IPS DF 19.7 (cell line): ENCODE data around the gene LRP11.
"Not testable (repeated sequence)": the region's sequence is repeated elsewhere in the genome, so short reads cannot be mapped to it uniquely, and the experiment has no call there.

Experiments
- DNase-seq: peaks from one replicate; pipeline ENCODE4 v3.0.0-alpha.2; 2013; ENCODE audit warnings: low read depth, low spot score

The LRP11 gene

DNA sequence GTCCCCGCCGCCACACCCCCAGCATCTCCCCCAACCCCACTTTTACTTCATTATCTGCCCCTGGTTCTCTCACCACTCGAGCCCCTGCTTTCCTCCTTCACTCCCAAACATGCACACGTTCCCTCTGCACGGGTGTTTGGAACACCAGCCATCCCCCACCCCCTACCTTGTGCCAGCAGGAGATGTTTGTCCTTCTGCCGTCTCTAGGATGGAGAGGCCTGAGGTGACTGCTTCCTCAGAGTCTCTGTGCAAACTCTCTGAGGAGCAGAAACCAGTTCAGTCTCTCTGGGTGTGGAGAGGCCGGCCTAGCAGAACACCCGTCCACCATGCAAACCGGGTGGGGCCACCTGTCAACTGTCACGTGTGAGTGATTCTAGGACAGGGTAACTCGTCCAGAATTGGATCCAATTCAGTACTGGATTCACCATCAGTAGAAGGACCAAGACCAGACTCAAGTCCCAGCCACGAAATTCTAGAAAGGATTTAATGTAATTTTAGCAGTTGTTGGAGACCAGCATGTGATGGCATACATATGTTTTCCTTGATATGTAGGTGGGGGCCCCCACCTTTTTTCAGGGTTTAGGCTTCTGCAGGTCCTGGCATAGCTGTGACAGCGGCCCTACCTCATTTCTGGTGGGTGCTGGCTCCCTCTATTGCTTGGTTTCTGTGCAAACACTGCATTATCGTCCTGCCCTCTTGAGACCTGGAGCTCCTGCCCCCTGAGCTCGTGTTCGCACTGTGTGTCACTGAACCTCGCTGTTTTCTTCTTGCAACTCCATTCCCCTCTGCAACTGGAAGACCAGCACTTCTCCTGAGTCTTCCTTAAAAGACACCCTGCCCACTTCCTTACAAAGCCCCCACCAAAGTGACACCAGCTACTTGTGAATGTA, 33.9 kb upstream of the LRP11 start, which contains the start of gene RAET1E:
Gene RAET1E (minus strand): TSS at position 259 of the 890 bp plus-strand sequence. CDS start 7,212 bp downstream, outside the sequence.
- no peak for DNase-seq

DNA sequence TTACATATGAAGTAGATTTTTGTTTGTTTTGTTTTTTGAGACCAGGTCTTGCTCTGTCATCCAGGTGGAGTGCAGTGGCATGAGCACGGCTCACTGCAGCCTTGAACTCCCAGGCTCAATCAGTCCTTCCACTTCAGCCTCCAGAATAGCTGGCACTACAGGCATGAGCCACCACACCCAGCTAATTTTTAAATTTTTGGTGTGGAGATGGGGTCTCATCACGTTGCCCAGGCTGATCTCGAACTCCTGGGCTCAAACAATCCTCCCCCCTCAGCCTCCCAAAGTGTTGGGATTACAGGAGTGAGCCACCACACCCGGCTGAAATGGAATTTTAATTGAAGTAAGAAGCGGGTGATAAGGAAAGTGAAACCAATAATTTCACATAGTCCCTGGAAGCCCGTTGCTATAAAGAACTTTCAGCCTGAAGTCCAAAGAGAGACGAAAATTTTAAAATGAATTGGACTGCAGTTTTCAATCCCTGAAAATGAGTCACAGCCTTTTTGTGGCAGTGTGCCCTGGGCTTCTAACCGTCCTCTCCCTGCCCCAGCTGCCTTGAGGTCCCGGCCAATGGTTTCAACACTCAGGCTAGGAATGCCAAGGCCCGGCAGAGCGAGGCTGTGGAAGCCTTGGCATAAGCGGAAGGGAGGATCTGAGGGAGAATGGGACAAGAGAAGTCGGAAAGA, 33.0 kb upstream of the LRP11 start:
- DNase-seq: no peak

DNA sequence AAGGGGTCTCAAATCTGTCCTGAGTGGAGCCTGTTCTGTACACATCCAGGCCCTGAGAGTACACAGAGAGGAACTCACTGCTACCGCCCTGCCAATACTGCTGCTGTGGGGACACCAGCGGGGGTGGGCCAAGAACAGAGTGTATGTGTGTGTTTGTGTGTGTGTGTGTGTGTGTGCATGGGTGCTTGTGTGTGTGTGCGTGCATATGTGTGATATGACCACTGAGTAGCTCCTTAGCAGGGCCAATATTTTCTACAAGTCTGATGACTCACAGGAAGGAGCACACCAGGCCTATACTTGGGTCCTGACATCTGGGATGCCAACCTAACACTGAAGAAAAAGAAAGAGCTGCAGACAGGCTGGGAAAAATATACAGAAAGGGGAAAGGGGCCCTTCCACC, 32.3 kb upstream of the LRP11 start:
- DNase-seq: no peak

DNA sequence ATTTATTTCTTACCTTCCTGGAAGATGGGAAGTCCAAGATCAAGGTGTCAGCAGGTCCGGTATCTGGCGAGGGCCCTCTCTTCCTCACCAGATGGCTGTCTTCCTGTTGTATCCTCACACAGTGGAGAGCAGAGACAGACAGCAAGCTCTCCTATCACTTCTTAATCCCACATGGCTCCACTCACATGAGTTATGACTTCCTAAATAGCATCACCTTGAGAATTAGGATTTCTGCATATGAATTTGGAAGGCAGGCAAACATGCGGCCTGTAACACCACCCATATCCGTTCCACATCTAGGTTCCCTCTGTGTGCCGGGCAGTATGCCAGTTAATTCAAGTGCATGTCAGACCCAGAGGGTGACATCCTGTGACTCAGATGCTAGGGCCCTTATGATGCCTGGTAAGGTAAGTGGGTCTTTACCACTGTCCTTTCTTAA, 31.7 kb upstream of the LRP11 start:
- DNase-seq: no peak

DNA sequence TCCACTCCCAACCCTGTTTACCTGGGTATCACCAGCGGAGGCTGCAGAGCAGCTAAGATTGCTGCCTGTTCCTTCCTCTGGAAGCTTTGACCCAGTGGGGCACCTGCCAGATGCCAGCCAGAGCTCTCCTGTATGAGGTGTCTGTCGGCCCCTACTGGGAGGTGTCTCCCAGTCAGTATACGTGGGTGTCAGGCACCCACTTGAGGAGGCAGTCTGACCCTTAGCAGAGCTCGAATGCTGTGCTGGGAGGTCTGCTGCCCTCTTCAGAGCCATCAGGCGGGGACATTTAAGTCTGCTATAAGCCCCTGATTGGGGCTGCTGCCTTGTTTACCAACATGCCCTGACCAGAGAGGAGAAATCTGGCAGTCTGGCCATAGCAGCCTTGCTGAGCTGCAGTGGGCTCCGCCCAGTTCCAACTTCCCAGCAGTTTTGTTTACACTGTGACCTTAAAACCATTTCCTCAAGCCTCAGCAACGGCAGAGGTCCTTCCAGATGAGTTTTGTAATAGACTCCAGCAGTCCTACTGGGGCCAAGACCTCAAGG, 31.0 kb upstream of the LRP11 start:
- DNase-seq: no peak

DNA sequence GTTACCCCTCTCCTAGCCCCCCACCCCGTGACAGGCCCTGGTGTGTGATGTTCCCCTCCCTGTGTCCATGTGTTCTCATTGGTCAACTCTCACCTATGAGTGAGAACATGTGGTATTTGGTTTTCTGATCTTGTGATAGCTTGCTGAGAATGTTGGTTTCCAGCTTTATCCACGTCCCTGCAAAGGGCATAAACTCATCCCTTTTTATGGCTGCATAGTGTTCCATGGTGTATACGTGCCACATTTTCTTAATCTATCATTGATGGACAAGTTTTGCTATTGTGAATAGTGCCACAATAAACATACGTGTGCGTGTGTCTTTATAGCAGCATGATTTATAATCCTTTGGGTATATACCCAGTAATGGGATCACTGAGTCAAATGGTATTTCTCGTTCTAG, 27.7 kb upstream of the LRP11 start:
- not testable (repeated sequence) for DNase-seq

DNA sequence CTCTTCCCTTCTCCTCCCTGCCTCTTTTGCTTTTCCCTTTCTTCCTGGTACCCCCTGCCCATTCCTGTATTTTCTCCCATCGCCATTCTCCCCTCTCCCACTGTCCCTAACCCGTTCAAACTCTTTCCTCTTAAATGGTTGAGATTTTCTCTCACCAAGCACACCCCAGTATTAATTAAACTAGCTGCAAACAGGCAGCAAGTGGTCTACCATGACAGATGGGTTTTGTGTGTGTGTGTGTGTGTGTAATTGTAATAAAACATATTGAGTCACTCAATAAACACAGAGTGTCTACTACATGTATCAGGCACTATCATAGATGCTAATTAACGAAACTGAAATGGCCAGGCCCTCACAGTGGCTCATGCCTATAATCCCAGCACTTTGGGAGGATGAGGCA, 27.1 kb upstream of the LRP11 start:
- no peak for DNase-seq

DNA sequence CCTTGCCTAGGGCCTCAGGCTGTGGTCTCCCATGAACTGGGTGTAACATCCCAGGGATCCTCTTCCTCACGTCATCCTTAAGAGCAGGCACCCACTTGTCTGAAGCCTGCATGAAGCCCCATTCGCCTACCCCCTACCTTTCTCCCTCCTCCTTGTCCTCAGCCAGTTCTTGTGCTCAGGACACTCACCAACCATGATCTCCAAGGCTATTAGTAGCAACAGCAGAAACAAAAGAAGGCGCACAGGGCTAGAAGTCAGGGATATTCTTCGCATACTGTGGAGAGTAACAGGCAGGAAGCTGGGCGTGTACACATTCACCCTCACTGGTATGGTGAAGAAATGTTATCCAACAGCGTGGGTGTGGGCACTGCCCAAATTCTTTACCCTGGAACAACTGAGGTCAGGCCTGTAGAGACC, 26.5 kb upstream of the LRP11 start:
- DNase-seq: no peak

DNA sequence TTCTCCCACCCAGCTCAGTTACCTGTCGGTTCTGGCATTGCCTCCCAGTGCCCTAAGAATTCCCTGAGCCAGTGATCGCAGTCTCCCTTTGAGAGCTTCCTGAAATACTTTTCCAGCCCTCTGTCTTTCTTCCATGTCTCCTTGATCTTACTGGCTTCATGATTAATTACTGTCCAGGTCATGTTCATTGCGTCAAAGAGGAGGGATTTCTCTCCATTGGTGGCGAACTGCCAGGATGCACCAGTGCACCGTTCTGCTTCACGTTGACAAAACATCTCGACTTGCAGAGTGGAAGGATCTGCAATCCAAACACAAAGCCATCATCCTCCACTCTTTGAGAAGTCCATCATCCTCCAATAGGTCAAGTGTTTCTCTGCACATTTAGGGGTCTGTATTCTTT, 25.2 kb upstream of the LRP11 start:
- DNase-seq: no peak

DNA sequence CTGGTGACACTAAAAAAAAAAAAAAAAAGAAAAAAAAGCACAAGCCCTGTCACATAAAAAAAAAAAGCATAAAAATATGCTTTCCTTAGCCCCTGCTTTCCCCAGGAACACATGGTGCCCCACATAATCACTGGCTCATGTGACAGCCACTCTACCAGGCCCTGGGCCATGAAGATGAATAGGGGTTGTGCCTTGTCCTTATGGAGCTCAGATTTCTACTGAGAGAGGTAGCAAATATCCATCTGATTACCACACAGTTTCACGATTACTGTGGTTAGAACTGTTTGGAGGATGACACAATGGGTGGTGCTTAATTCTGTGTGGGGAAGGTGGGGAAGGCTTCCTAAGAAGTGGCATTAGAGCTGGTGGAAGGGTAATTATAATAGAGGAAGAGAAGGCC, 24.5 kb upstream of the LRP11 start:
- no peak for DNase-seq

DNA sequence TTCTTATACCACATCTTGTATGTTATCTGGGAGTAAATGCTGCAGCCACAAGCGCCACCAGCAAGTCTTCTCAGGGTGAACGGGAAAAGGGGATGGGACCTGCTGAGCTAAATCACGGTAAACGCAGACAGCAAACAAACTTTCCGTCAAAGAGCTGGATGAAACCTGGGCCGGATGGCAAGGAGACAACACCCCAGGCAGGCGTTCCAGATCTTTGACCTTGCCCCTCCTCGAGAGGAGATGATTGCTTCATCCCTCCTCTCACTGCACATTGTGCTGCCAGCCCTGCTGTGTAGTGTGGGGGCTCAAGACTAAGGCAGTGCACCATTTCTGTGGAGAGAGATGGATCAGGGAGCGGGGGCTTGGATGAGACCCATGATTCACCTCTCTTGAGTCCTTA, 23.9 kb upstream of the LRP11 start:
- DNase-seq: no peak

DNA sequence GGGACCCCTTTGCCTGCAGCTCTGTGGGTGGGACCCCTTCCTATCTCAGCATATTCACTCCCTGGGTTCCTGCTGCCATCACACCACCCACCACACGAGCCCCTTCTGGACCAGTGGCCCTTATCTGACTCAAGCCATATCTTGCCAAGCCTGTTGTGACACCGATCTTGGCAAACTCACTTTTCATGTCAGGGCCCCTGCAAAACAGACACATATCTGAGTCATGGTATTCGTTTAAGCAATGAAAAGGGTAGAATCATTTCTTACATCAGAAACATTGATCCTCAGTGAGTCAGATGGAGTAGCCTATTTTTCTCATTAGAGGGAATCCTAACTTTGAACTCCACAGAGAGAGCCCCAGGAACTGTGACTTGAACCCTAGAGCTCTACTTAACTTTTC, 23.2 kb upstream of the LRP11 start:
- DNase-seq: no peak

DNA sequence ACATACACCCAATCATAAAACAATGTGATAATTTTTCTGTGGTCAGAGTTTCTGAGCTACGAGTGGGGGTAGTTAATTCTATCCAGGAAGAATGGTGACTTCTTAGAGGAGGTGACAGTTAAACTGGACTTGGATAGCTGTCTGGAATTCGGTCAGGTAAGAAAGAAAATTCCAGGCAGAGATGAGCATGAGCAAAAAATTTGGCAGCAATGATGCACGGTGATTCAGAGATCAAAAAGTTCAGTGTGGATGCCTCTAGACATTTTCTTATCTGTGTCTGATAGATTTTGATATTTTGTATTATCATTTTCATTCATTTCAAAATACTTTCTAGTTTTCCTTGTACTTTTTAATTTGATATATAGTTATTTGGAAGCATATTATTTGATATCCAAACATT, 21.7 kb upstream of the LRP11 start:
- no peak for DNase-seq

DNA sequence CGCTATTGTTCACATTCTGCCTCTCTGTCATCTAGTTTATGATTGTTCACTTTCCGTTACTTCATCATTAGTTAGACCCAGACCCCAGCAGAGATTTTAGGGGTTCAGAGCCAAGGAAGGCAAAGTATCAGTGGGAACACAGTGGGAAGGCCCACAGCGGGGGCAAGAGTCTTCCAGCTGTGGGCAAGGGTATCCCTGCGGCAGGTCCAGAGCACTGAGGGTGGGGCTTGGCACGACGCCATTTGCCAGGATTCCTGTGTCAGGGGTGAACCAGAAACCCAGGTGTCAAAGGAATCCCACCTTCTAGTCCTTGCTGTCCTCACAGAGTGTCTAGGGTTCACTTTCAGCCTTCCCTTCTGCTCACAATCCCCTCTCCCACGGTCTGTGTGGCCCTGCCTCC, 20.5 kb upstream of the LRP11 start:
- DNase-seq: no peak

DNA sequence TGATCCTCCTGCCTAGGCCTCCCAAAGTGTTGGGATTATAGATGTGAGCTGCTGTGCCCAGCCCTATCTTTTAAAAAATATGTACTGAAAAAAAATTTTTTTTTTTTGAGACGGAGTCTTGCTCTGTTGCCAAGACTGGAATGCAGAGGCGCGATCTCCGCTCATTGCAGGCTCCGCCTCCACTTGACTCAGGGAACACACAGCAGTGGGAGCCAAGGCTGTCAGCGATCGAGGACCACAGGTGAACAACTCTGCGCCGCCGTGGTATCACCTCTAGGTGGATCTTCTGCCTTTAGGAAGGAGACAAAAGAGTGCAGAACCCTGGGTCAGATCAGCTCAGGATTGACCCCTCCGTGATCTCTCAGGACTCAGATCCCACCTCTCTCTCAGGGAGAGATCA, 20.1 kb upstream of the LRP11 start:
- no peak for DNase-seq

DNA sequence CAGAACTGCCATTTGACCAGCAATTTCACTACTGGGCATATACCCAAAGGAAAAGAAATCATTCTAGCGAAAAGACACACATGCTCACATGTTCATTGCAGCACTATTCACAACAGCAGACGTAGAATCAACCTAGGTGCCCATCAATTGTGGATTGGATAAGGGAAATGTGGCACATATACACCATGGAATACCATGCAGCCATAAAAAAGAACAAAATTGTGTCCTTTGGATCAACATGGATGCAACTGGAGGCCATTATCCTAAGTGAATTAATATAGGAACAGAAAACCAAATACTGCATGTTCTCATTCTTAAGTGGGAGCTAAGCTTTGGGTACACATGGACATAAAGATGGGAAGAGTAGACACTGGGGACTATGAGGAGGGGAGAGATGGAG, 17.7 kb upstream of the LRP11 start:
- no peak for DNase-seq

DNA sequence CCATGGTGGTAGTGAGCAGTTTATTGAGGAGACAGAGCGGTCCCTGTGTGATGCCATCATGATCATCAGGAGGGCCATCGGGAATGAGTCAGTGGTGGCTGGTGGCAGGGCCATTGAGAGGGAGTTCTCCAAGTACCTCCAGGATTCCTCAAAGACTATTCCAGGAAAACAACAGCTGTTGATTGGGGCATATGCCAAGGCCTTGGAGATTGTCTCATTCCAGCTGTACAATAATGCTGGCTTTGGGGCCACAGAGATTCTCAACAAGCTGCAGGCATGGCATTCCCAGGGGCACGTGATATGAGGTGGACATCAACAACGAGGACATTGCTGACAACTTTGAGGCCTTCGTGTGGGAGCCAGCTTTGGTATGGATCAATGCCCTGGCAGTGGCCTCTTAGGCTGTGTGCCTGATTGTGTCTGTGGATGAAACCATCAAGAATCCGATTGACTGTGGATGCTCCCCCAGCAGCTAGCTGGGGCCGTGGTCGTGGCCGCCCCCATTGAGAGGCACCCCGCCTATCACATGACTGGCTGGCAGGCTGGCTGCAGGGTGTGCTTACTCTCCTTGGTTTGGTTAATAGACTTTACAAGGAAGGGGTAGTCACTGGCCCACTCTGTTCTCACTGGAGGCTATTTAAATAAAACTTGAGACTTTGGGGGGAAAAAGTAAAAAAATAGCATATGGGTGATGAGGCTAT, 17.1 kb upstream of the LRP11 start:
- no peak for DNase-seq

DNA sequence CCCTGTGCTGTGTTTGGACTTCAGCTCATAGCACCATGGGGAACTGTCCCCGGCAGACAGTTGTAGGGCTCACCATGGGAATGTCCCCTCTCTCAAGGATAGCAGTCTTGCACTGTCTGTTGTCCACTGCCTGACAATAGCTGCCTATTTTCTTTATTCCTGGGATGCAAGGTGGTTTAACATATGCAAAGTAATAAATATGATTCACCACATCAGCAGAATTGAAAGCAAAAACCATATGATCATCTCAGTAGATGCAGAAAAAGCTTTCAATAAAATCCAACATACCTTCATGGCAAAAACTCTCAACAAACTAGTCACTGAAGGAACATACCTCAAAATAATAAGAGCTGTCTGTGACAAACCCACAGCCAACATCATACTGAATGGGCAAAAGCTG, 13.5 kb upstream of the LRP11 start:
- DNase-seq: no peak

DNA sequence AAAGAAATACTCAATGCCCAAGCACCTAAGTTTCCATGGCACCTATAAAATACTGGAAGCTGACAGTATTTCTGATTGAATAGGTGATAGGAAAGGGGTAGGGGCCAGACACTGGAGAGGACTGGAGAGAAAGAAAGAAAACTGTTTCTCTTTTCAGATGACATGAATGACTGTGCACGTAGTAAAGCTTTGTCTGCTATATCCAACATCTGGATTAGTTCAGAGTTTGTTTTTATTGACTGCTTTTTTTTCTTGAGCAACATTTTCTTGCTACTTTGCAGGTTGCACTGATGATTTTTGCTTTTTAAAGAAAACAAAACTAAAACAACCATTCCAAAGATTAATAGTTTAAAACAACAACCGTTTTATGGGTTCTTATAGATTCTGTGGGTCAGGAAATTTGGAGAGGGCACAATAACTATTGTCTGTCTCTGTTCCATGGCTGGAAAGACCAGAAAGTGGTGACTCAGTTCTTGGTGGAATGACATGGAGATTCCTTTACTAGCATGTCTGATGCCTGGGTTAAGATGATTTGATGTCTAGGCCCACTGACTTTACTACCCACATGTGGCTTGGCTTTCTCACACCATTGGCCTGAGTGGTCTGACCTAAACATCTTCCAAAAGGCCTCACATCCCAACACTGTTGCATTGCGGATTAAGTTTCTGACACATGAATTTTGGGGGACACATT, 12.2 kb upstream of the LRP11 start:
- DNase-seq: no peak

DNA sequence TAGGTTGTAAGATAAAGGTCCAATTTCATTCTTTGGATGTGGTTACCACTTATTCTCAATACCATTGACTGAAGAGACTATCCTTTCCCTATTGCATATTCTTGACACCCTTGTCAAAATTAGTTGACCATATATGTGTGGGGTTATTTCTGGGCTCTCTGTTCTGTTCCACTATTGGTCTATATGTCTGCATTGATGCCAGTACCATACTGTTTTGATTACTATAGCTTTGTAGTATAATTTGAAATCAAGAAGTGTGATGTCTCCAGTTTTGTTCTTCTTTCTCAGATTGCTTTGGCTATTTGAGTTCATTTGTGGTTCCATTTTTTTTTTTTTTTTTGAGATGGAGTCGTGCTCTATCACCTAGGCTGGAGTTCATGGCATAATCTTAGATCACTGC, 8.1 kb upstream of the LRP11 start:
- no peak for DNase-seq

DNA sequence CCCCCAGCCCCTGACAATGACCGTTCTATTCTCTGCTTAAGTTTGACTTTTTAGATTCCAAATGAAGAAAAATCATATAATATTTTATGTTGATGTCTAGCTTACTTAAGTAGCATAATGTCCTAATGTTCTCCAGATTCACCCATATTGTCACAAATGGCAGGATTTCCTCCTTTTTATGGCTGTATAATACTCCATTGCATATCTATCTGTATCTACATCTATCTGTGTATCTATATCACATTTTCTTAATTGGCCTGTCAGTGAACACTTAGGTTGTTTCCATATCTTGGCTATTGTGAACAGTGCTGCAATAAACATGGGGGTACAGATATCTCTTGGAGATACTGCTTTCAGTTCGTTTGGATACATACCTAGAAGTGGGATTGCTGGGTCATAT, 7.0 kb upstream of the LRP11 start:
- no peak for DNase-seq
